Fibroblast of lung (primary cell): ENCODE results near the gene PIK3C2B.

ENCODE experiments used
- EZH2 ChIP-seq: IDR thresholded peaks from 2 replicates; pipeline ENCODE4 v1.5.1; 2012; ENCODE audit warnings: low read length, control low read depth, mild to moderate bottlenecking; ENCODE audit errors: missing control alignments
- TF ChIP-seq, protein P1 (sequence below), 2 donors: IDR thresholded peaks in 1 of 2; conservative IDR thresholded peaks in 1 of 2; 1 replicate in 1 of 2; 2 replicates in 1 of 2; pipeline ENCODE4 v1.5.1; 2011 to 2012; ENCODE audit warnings: low read length in 2 of 2, control low read depth in 1 of 2, inconsistent platforms in 1 of 2, low read depth in 1 of 2, mild to moderate bottlenecking in 1 of 2

DNA sequence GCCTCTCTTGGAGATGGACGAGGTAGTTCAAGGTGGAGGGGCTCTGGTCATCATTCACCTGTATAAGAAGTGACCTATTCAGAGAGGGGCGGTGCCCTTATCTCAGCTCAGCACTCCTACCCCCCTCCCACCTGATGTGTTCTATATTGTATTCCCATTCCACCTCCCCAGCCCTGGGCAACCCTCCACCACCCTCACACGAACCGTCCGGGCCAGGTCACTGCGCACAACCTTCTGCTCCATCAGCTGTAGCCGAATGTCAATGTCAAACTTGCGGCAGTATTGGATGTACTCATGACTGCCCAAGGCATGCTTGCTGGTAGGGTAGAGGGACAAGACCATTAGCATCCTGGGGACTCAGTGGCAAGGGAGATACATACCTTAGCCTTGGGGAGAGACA, 34.3 kb downstream of the PIK3C2B start:
- TF ChIP-seq, protein P1, sequence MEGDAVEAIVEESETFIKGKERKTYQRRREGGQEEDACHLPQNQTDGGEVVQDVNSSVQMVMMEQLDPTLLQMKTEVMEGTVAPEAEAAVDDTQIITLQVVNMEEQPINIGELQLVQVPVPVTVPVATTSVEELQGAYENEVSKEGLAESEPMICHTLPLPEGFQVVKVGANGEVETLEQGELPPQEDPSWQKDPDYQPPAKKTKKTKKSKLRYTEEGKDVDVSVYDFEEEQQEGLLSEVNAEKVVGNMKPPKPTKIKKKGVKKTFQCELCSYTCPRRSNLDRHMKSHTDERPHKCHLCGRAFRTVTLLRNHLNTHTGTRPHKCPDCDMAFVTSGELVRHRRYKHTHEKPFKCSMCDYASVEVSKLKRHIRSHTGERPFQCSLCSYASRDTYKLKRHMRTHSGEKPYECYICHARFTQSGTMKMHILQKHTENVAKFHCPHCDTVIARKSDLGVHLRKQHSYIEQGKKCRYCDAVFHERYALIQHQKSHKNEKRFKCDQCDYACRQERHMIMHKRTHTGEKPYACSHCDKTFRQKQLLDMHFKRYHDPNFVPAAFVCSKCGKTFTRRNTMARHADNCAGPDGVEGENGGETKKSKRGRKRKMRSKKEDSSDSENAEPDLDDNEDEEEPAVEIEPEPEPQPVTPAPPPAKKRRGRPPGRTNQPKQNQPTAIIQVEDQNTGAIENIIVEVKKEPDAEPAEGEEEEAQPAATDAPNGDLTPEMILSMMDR (conservative IDR thresholded peaks at IDR 0.05 in 1 of 2, IDR thresholded peaks at IDR 0.05 in 1 of 2; ENCODE audit: low read depth in 1 of 2, low read length in 2 of 2): no peak
- no peak for TF ChIP-seq EZH2
